ENCODE results near the gene OBP2B.

The OBP2B gene

DNA sequence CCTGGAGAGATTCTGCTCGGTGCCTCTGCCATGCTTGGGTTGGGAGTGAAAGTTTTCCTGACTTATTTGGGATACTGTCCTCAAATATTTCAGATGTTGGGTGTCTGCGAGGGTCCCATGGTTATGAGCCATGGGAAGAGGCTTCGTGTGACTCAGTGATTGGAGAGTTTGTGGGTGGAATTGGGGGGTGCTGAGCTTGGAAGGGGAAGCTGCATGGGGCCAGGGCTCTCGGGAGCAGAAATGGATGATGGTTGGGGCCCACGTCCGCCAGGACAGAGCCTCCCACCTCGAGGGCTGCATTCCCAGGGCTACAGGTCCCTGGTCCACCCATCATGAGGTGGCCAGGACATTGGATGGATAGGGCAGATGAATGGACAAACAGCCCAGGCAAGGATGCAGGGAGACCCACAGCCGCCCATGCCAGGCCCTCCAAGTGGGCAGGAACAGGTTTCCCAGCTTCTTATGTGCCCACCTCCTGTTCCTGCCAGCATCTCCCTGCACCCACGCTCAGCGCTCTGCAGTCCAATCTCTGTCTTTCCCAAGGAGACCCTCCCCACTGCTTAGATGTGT lies 5.5 kb downstream of the OBP2B start:
- no peaks in the 10 kb centered on the region for H3K9me3 ChIP-seq (ENCODE audit: low read length)
- H3K4me1 ChIP-seq (ENCODE audit: insufficient read depth, low read length) = no peaks in the 10 kb centered on the region
- H3K4me3 ChIP-seq (ENCODE audit: low read depth in 1 of 2, low read length in 2 of 2) = no peak overlapping the region
- no peak overlapping the region for H3K9ac ChIP-seq (ENCODE audit: low read length)
- no peaks in the 10 kb centered on the region for H3K27me3 ChIP-seq (ENCODE audit: control insufficient read depth in 1 of 2, insufficient read depth in 2 of 2, low read length in 2 of 2)
- H3K27ac ChIP-seq (ENCODE audit: low read depth, low read length) = no peak overlapping the region
- H3K36me3 ChIP-seq (ENCODE audit: insufficient read depth, low read length) = no peaks in the 10 kb centered on the region

DNA sequence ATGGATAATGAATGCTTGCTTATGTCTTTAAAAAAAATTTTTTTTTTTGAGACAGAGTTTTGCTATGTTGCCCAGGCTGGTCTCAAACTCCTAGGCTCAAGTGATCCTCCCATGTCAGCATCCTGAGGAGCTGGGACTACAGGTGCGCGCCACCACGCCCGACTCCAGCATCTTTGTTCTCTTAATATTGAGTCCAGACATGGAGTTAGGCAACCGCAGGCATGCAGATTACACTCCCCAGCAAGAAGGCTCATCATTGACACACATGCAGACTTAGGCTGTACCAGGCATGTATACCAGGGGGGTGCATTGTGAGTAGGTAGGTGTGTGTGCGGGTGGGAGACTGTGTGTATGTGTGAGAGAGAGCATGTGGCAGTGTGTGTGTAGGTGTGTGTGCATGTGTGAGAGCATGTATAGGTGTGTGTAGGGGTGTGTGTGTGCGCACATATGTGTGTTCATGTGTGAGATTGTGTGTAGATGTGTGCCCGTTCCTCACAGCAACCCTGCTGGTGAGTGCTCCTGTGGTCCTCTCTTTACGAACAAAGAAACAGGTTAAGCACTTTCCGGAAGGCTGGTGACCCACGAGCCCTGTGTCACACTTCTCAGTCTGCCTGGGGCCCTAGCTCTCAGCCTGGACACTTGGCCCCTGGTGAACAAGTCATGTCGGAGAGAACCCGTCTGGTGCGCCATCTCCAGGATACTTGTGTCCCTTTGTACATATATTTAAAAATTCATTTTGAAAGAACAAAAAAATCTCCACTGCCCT lies 6.2 kb downstream of the OBP2B start:
- Histone ChIP-seq H3K27ac (ENCODE audit: low read depth, low read length) (no peak overlapping the region), H3K9me3 (ENCODE audit: low read length) (no peaks in the 10 kb centered on the region), H3K36me3 (ENCODE audit: insufficient read depth, low read length) (no peaks in the 10 kb centered on the region), H3K4me3 (ENCODE audit: low read depth in 1 of 2, low read length in 2 of 2) (no peak overlapping the region), H3K27me3 (ENCODE audit: control insufficient read depth in 1 of 2, insufficient read depth in 2 of 2, low read length in 2 of 2) (no peaks in the 10 kb centered on the region), H3K9ac (ENCODE audit: low read length) (no peak overlapping the region), H3K4me1 (ENCODE audit: insufficient read depth, low read length) (no peaks in the 10 kb centered on the region)

DNA sequence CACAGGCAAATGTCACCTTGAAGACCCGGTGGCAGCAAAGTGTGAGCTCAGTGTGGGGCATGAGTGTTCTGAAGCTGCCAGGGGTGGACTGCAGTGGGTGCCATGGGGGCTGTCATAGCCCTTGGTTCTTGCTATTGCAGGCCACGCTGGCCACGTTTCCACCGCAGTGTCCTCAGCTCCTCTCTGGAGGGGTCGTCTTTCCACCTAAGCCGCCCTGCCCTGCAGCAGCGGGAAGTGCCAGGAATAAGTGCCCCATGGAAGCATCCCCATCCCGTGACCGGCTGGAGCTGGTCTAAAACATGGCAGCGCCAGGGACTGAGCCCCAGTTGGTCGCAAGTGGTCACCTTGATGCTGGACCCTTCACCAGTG lies 6.9 kb downstream of the OBP2B start:
- Histone ChIP-seq H3K4me3 (ENCODE audit: low read depth in 1 of 2, low read length in 2 of 2) (no peak overlapping the region), H3K27ac (ENCODE audit: low read depth, low read length) (no peak overlapping the region), H3K36me3 (ENCODE audit: insufficient read depth, low read length) (no peaks in the 10 kb centered on the region), H3K9ac (ENCODE audit: low read length) (no peak overlapping the region), H3K4me1 (ENCODE audit: insufficient read depth, low read length) (no peaks in the 10 kb centered on the region), H3K27me3 (ENCODE audit: control insufficient read depth in 1 of 2, insufficient read depth in 2 of 2, low read length in 2 of 2) (no peaks in the 10 kb centered on the region), H3K9me3 (ENCODE audit: low read length) (no peaks in the 10 kb centered on the region)

DNA sequence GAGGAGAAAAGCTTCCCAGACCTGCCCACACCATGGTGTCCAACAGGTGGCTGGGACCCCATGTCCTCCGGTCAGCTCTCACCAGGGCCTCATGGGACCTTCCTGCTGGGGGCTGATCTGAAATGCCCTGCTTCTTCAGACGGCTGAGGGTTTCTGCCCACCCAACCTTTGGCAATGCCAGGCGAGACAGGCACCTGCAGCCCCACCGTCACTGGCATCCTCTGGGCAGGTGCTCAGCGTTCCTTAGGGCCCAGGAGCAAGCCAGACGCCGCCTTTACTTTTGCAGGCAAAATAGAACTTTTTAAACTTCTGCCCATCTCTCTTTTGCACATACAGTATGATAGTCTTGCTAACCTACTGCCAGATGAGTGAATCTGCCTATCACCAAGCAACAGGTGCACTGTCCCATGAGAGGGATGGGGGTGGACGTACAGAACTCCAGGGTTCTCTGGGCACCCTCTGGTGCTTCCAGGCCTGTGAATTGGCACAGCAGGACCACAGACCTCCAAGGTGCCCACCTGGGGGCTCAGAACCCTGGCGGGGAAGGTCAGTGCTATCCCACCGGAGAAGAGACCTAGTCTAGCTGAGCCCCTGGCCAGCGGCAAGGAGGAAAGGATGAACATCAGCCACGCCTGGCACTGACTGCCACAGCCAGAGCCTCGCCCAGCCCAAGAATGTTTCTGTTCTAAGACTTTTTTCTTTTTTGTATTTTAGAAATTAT lies 7.5 kb downstream of the OBP2B start:
- H3K36me3 ChIP-seq (ENCODE audit: insufficient read depth, low read length) = no peaks in the 10 kb centered on the region
- no peaks in the 10 kb centered on the region for H3K27me3 ChIP-seq (ENCODE audit: control insufficient read depth in 1 of 2, insufficient read depth in 2 of 2, low read length in 2 of 2)
- H3K9ac ChIP-seq (ENCODE audit: low read length) = no peak overlapping the region

DNA sequence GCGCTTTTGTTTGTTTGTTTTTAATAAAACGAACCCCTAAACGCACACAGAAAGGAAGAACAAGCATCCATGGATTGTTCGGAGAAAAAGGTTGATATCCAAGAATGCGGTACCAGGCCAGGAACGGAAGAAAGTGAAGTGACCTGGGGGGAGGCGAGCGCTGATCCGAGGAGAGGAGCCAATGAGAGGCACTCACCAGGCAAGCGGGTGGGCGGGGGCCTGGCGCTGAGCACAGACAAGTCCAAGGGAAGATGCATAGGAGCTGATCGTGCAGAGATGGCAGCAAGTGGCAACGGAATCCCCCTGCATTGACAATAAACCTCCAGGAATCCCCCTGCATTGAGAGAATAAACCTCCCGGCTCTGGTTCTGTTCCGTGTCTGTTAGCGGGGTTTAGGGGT lies 8.4 kb downstream of the OBP2B start:
- Histone ChIP-seq H3K27me3 (ENCODE audit: control insufficient read depth in 1 of 2, insufficient read depth in 2 of 2, low read length in 2 of 2) (no peaks in the 10 kb centered on the region), H3K27ac (ENCODE audit: low read depth, low read length) (no peak overlapping the region), H3K36me3 (ENCODE audit: insufficient read depth, low read length) (no peaks in the 10 kb centered on the region), H3K9me3 (ENCODE audit: low read length) (no peaks in the 10 kb centered on the region), H3K4me1 (ENCODE audit: insufficient read depth, low read length) (no peaks in the 10 kb centered on the region), H3K4me3 (ENCODE audit: low read depth in 1 of 2, low read length in 2 of 2) (no peak overlapping the region), H3K9ac (ENCODE audit: low read length) (no peak overlapping the region)

More for the DNA sequence above, 7.5 kb downstream of the OBP2B start:
- Histone ChIP-seq H3K9me3 (ENCODE audit: low read length) (no peaks in the 10 kb centered on the region), H3K4me1 (ENCODE audit: insufficient read depth, low read length) (no peaks in the 10 kb centered on the region), H3K4me3 (ENCODE audit: low read depth in 1 of 2, low read length in 2 of 2) (no peak overlapping the region), H3K27ac (ENCODE audit: low read depth, low read length) (no peak overlapping the region)

DNA sequence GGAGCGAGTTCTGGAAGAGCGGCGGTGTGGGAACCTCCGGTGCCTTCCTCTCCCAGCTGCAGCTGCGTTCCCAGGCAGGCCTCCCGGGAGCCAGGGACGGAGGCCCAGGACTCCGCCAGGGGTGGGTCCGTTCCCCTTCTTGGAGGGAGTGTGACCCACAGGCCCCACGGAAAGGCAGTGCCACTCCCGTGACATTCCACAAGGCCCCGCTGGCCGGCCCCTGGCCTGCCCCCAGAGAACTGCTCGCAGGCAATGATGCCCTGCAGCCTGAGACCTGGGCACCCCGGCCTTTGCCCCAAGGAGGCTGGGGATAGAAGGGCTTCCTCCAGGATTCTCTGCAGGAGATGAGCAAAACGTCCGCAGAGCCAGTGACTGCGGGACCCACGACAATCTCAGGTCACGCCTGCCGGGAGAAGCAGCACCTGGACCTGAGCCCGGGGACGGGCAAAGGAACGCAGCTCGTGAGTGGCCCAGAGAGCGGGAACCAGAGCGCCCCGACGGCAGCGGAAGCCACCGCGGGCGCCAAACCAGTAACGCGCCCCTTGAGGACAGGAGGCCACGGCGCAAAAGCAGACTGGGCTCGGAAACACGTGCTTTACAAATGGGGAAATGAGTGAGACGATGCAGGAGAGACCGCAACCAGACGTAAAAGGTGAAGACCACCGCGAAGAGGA lies 9.3 kb downstream of the OBP2B start:
- Histone ChIP-seq H3K27me3 (ENCODE audit: control insufficient read depth in 1 of 2, insufficient read depth in 2 of 2, low read length in 2 of 2) (no peaks in the 10 kb centered on the region), H3K27ac (ENCODE audit: low read depth, low read length) (peak overlapping the region; percentile 42), H3K4me1 (ENCODE audit: insufficient read depth, low read length) (no peaks in the 10 kb centered on the region), H3K36me3 (ENCODE audit: insufficient read depth, low read length) (no peaks in the 10 kb centered on the region), H3K9me3 (ENCODE audit: low read length) (no peaks in the 10 kb centered on the region), H3K9ac (ENCODE audit: low read length) (no peak overlapping the region), H3K4me3 (ENCODE audit: low read depth in 1 of 2, low read length in 2 of 2) (peak overlapping the region in 1 of 2 donors; percentile 38)

DNA sequence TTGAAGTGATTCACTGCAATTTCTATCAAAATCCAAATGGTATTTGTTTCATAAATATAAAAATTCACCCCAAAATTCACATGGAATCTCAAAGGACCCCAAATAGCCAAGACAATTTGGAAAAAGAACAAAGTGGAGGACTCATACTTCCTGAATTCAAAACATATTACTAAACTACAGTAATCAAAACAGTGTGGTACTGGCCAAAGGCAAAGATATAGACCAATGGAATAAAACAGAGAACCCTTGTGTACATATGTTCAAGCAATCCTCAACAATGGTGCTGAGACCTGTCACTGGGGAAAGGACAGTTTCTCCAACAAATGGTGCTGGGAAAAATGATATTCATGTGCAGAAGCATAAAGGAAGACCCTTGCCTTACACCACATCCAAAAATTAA lies 14.0 kb downstream of the OBP2B start:
- Histone ChIP-seq H3K36me3 (ENCODE audit: insufficient read depth, low read length) (no peaks in the 10 kb centered on the region), H3K9me3 (ENCODE audit: low read length) (no peaks in the 10 kb centered on the region), H3K4me3 (ENCODE audit: low read depth in 1 of 2, low read length in 2 of 2) (no peak overlapping the region), H3K9ac (ENCODE audit: low read length) (no peak overlapping the region), H3K4me1 (ENCODE audit: insufficient read depth, low read length) (no peaks in the 10 kb centered on the region), H3K27ac (ENCODE audit: low read depth, low read length) (no peak overlapping the region), H3K27me3 (ENCODE audit: control insufficient read depth in 1 of 2, insufficient read depth in 2 of 2, low read length in 2 of 2) (no peaks in the 10 kb centered on the region)

DNA sequence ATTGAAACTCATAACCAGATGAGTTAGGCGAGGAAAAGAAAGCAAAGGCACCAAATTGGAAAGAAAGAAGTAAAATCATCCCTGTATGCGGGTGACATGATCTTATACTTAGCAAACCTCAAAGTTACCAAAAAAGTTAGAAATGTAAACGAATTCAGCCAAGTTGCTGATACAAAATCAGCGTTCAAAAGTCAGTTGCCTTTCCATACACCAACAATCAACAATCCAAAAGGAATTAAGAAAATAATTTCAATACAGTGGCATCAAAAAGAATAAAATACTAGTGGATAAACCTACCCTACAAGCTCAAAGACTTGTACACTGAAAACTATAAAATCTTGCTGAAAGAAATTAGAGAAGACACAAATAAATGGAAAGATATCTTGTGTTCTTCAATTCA lies 14.5 kb downstream of the OBP2B start:
- no peak overlapping the region for H3K4me3 ChIP-seq (ENCODE audit: low read depth in 1 of 2, low read length in 2 of 2)
- H3K27me3 ChIP-seq (ENCODE audit: control insufficient read depth in 1 of 2, insufficient read depth in 2 of 2, low read length in 2 of 2) = no peaks in the 10 kb centered on the region
- H3K4me1 ChIP-seq (ENCODE audit: insufficient read depth, low read length) = no peaks in the 10 kb centered on the region
- H3K36me3 ChIP-seq (ENCODE audit: insufficient read depth, low read length) = no peaks in the 10 kb centered on the region
- H3K27ac ChIP-seq (ENCODE audit: low read depth, low read length) = no peak overlapping the region
- H3K9me3 ChIP-seq (ENCODE audit: low read length) = no peaks in the 10 kb centered on the region
- no peak overlapping the region for H3K9ac ChIP-seq (ENCODE audit: low read length)

DNA sequence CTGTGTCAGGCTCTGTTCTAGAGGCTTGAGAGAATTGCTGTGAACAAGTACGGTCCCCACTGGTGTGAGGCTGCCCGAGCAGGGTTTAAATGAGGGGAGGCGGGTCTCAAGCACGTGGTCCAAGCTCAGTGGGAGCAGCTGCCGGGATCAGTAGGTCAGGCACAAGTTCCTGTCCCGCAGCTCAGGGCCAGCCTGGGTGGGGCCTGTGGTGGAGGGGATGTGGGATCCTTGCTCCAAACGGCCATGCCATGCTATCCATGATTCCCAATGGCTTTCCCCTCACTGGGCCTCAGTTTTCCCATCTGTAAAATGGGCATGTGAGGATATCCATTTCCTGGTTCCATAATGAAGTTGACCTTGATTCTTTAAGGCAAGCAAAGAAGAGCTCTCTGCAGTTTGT lies 17.1 kb downstream of the OBP2B start:
- Histone ChIP-seq H3K9ac (ENCODE audit: low read length) (no peak overlapping the region), H3K9me3 (ENCODE audit: low read length) (no peaks in the 10 kb centered on the region), H3K4me1 (ENCODE audit: insufficient read depth, low read length) (no peaks in the 10 kb centered on the region), H3K27me3 (ENCODE audit: control insufficient read depth in 1 of 2, insufficient read depth in 2 of 2, low read length in 2 of 2) (peaks cover 0 to 6% of the 10 kb centered on the region in 2 donors), H3K4me3 (ENCODE audit: low read depth in 1 of 2, low read length in 2 of 2) (no peak overlapping the region), H3K36me3 (ENCODE audit: insufficient read depth, low read length) (no peaks in the 10 kb centered on the region), H3K27ac (ENCODE audit: low read depth, low read length) (no peak overlapping the region)

DNA sequence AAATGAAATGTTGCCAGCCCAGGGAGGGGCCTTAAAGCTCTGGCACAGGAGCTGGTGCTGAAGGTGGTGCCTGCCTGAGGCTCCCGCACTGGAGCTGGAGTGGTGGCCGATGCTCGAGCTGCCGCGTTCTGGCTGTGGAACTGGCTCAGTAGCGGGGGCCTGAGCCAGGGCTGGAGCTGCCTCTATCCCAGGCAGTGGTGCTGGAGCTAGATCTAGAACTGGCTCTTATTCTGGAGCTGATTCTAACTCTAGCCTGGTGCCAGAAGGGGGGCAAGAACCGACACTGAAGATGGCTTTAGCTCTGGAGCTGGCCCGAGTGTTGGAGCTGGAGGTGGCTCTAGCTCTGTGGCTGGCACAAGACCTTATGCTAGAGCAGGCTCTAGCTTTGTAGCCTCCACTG lies 19.2 kb downstream of the OBP2B start:
- no peak overlapping the region for H3K27ac ChIP-seq (ENCODE audit: low read depth, low read length)
- no peaks in the 10 kb centered on the region for H3K4me1 ChIP-seq (ENCODE audit: insufficient read depth, low read length)
- no peaks in the 10 kb centered on the region for H3K9me3 ChIP-seq (ENCODE audit: low read length)
- H3K9ac ChIP-seq (ENCODE audit: low read length) = no peak overlapping the region
- peaks cover 0 to 6% of the 10 kb centered on the region in 2 donors for H3K27me3 ChIP-seq (ENCODE audit: control insufficient read depth in 1 of 2, insufficient read depth in 2 of 2, low read length in 2 of 2)
- H3K4me3 ChIP-seq (ENCODE audit: low read depth in 1 of 2, low read length in 2 of 2) = no peak overlapping the region
- no peaks in the 10 kb centered on the region for H3K36me3 ChIP-seq (ENCODE audit: insufficient read depth, low read length)

DNA sequence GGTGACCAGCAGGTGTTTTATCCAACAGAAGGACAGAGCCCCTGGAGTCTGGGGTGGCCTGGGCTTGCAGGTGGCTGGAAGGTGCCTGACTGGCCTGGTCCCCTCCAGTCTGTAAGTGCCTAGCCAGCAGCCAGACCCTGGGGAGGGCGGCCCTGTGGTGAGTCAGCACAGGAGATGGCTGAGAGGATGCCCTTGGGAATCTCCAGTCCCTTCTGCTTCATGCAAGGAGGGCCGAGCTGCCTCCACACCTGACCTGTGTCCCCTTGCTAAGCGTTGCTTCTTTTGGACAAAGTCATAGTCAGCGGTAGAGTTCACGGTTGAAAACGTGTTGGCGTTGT lies 20.2 kb downstream of the OBP2B start:
- H3K9me3 ChIP-seq (ENCODE audit: low read length) = no peaks in the 10 kb centered on the region
- H3K27ac ChIP-seq (ENCODE audit: low read depth, low read length) = no peak overlapping the region
- H3K4me1 ChIP-seq (ENCODE audit: insufficient read depth, low read length) = no peaks in the 10 kb centered on the region
- H3K9ac ChIP-seq (ENCODE audit: low read length) = no peak overlapping the region
- H3K27me3 ChIP-seq (ENCODE audit: control insufficient read depth in 1 of 2, insufficient read depth in 2 of 2, low read length in 2 of 2) = peaks cover 0 to 6% of the 10 kb centered on the region in 2 donors
- no peak overlapping the region for H3K4me3 ChIP-seq (ENCODE audit: low read depth in 1 of 2, low read length in 2 of 2)
- H3K36me3 ChIP-seq (ENCODE audit: insufficient read depth, low read length) = no peaks in the 10 kb centered on the region
